Astrocyte (in vitro differentiated cells and primary cell): ENCODE measurements around the gene PARD3B.

Experiments
- EZH2 ChIP-seq: IDR thresholded peaks from 2 replicates; pipeline ENCODE4 v1.6.1; 2012; ENCODE audit warnings: mild to moderate bottlenecking, low read length, inconsistent platforms; ENCODE audit not compliant: insufficient read depth
- TF ChIP-seq, protein P1 (sequence below): IDR thresholded peaks from 2 replicates; pipeline ENCODE4 v1.5.1; 2011; ENCODE audit warnings: low read depth, mild to moderate bottlenecking, inconsistent platforms, low read length, moderate library complexity; ENCODE audit not compliant: insufficient read depth

DNA sequence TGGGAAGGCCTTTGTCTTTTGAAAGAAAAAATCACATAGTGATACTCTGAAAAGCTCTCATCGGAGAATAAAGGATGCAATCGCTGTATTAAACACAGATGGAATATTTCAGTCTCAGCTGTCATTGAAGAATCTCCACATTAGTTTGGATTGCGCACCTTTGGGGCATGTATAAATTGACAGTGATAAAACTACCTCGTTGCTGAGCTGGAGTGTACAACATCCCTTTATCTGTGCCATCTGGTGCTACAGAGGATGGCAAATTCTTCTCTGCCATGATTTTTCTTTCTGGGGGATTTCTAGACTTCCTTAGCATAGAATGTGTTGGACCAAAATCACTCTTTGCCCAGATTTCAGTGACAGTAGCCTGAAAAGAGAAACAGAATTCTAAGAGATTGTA, 185.3 kb downstream of the PARD3B start:
- TF ChIP-seq, protein P1, sequence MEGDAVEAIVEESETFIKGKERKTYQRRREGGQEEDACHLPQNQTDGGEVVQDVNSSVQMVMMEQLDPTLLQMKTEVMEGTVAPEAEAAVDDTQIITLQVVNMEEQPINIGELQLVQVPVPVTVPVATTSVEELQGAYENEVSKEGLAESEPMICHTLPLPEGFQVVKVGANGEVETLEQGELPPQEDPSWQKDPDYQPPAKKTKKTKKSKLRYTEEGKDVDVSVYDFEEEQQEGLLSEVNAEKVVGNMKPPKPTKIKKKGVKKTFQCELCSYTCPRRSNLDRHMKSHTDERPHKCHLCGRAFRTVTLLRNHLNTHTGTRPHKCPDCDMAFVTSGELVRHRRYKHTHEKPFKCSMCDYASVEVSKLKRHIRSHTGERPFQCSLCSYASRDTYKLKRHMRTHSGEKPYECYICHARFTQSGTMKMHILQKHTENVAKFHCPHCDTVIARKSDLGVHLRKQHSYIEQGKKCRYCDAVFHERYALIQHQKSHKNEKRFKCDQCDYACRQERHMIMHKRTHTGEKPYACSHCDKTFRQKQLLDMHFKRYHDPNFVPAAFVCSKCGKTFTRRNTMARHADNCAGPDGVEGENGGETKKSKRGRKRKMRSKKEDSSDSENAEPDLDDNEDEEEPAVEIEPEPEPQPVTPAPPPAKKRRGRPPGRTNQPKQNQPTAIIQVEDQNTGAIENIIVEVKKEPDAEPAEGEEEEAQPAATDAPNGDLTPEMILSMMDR: no peak
- TF ChIP-seq EZH2: no peak
